HG03108 (cell line): Measurements from ENCODE around the gene AEN.
"Not testable (repeated sequence)": the region's sequence is repeated elsewhere in the genome, so short reads cannot be mapped to it uniquely, and the experiment has no call there.

Experiments used
- ATAC-seq: cut with Tn5 transposase; IDR thresholded peaks from one replicate; pipeline ENCODE4 v1.9.1; 2021; ENCODE audit warnings: moderate library complexity; ENCODE audit not compliant: unreplicated experiment

The AEN gene

GRCh38 chr15:88630141-88630721 is 9.1 kb downstream of the AEN start:
- no peak for ATAC-seq

GRCh38 chr15:88630798-88631463 is 9.8 kb downstream of the AEN start:
- no peak for ATAC-seq

GRCh38 chr15:88631464-88632028 is 10.4 kb downstream of the AEN start:
- no peak for ATAC-seq

GRCh38 chr15:88632797-88633196 is 11.7 kb downstream of the AEN start:
- not testable (repeated sequence) for ATAC-seq

GRCh38 chr15:88634449-88634848 is 13.3 kb downstream of the AEN start:
- ATAC-seq = no peak

- ATAC-seq = peak; percentile 33
Measured at GRCh38 chr15:88635318-88635717, 14.2 kb downstream of the AEN start.

- no peak for ATAC-seq
Measured at GRCh38 chr15:88636050-88636449, 14.9 kb downstream of the AEN start.

GRCh38 chr15:88636654-88637053 is 15.5 kb downstream of the AEN start:
- no peak for ATAC-seq

- no peak for ATAC-seq
Measured at GRCh38 chr15:88637436-88637835, 16.3 kb downstream of the AEN start.

- ATAC-seq = no peak
Measured at GRCh38 chr15:88637841-88638625, 16.9 kb downstream of the AEN start.

- ATAC-seq = peak; percentile 60
Measured at GRCh38 chr15:88638626-88639372, 17.7 kb downstream of the AEN start, which contains the start of gene ISG20. Gene ISG20 (plus strand): TSS chr15:88639016. CDS start chr15:88639367, 351 bp downstream.

- ATAC-seq = no peak
Measured at GRCh38 chr15:88641959-88642452, 20.9 kb downstream of the AEN start.

- not testable (repeated sequence) for ATAC-seq
Measured at GRCh38 chr15:88642514-88642913, 21.4 kb downstream of the AEN start.

GRCh38 chr15:88644741-88645140 is 23.6 kb downstream of the AEN start:
- ATAC-seq = no peak

- ATAC-seq = no peak
Measured at GRCh38 chr15:88645171-88646087, 24.3 kb downstream of the AEN start.

GRCh38 chr15:88646088-88646405 is 24.9 kb downstream of the AEN start:
- ATAC-seq = no peak

GRCh38 chr15:88646951-88647350 is 25.8 kb downstream of the AEN start:
- no peak for ATAC-seq

- no peak for ATAC-seq
Measured at GRCh38 chr15:88647351-88648105, 26.4 kb downstream of the AEN start.
